Keratinocyte (primary cell): ENCODE data around the gene TCF15. TPM values are rescaled to one million over a fixed set of nuclear protein-coding genes. Genes with fewer than 3 reads are reported as not detected.

Experiments
- DNase-seq: peaks from one replicate; pipeline ENCODE4 v3.0.0-alpha.2; 2011; ENCODE audit warnings: low read depth, missing footprints, low spot score
- FAIRE-seq: peaks from 2 replicates; lab custom pipeline; 2011; peaks lifted over from hg19 to GRCh38; lab: Jason Lieb, UNC
- H2AFZ ChIP-seq: 2 replicates; pipeline ENCODE4 v1.6.0; 2012; ENCODE audit warnings: low read length, control low read depth, inconsistent platforms; ENCODE audit not compliant: control insufficient read depth
- H3K27ac ChIP-seq: 2 replicates; pipeline ENCODE4 v1.5.1; 2011; ENCODE audit warnings: low read length; ENCODE audit not compliant: control insufficient read depth, insufficient read depth
- H3K27me3 ChIP-seq: 3 replicates; pipeline ENCODE4 v1.6.0; 2011; ENCODE audit warnings: low read length; ENCODE audit not compliant: control insufficient read depth, insufficient read depth; ENCODE audit errors: extremely low read depth
- H3K36me3 ChIP-seq, 2 experiments: 2 replicates in 1 of 2; 3 replicates in 1 of 2; pipeline ENCODE4 v1.5.1; 2011; ENCODE audit warnings: low read length in 2 of 2, mild to moderate bottlenecking in 1 of 2; ENCODE audit not compliant: control insufficient read depth in 2 of 2, insufficient read depth in 2 of 2; ENCODE audit errors: extremely low read depth in 1 of 2
- H3K4me1 ChIP-seq: 3 replicates; pipeline ENCODE4 v1.5.1; 2011; ENCODE audit warnings: low read length; ENCODE audit not compliant: control insufficient read depth, insufficient read depth; ENCODE audit errors: extremely low read depth
- H3K4me2 ChIP-seq: 3 replicates; pipeline ENCODE4 v1.6.0; 2011; ENCODE audit warnings: low read depth, low read length; ENCODE audit not compliant: control insufficient read depth, insufficient read depth; ENCODE audit errors: extremely low read depth
- H3K4me3 ChIP-seq, 3 experiments: fragments of 200-600 bp in 1 of 3; sonication (generic) in 1 of 3; 2 replicates in 2 of 3; 3 replicates in 1 of 3; pipeline ENCODE4 v1.5.1; 2011 to 2016; ENCODE audit warnings: low read length in 3 of 3, mild to moderate bottlenecking in 3 of 3, control low read depth in 2 of 3, inconsistent platforms in 1 of 3, low read depth in 1 of 3, mixed read lengths in 1 of 3, mixed run types in 1 of 3, moderate library complexity in 1 of 3; ENCODE audit not compliant: control insufficient read depth in 2 of 3, insufficient read depth in 2 of 3; ENCODE audit errors: extremely low read depth in 1 of 3
- H3K79me2 ChIP-seq: 2 replicates; pipeline ENCODE4 v1.6.0; 2012; ENCODE audit warnings: low read length; ENCODE audit not compliant: control insufficient read depth, insufficient read depth
- H3K9ac ChIP-seq: 3 replicates; pipeline ENCODE4 v1.6.0; 2011; ENCODE audit warnings: low read length; ENCODE audit not compliant: control insufficient read depth, insufficient read depth; ENCODE audit errors: extremely low read depth
- H3K9me1 ChIP-seq: 3 replicates; pipeline ENCODE4 v1.6.0; 2011; ENCODE audit warnings: low read length; ENCODE audit not compliant: control insufficient read depth, insufficient read depth; ENCODE audit errors: extremely low read depth
- H3K9me3 ChIP-seq: 2 replicates; pipeline ENCODE4 v1.5.1; 2012; ENCODE audit warnings: low read depth, low read length; ENCODE audit not compliant: control insufficient read depth
- H4K20me1 ChIP-seq: 3 replicates; pipeline ENCODE4 v1.6.0; 2011; ENCODE audit warnings: low read length; ENCODE audit not compliant: control insufficient read depth, insufficient read depth; ENCODE audit errors: extremely low read depth
- CTCF ChIP-seq, 3 experiments: IDR thresholded peaks in 1 of 3; conservative IDR thresholded peaks in 1 of 3; optimal IDR thresholded peaks in 1 of 3; 2 replicates in 2 of 3; 3 replicates in 1 of 3; pipeline versions ENCODE3 to v1.5.1; 2011; ENCODE audit warnings: low read length in 3 of 3, mild to moderate bottlenecking in 3 of 3, moderate library complexity in 2 of 3, control low read depth in 1 of 3, inconsistent platforms in 1 of 3; ENCODE audit not compliant: insufficient read depth in 2 of 3; ENCODE audit errors: extremely low read depth in 1 of 3
- EZH2 ChIP-seq: IDR thresholded peaks from one replicate; pipeline ENCODE4 v1.6.1; 2012; ENCODE audit warnings: inconsistent platforms, mild to moderate bottlenecking, low read length, moderate library complexity
- dilution Hi-C: fragments of 300-500 bp; cut with MboI; formaldehyde crosslinking; loops from one replicate; pipeline ENCODE4 v1.7.0; 2020; ENCODE audit warnings: low sequenced_read_pairs; ENCODE audit not compliant: extremely low pct_ligation_motif_present
- polyA plus RNA-seq, 5 experiments: library from polyadenylated mRNA; depleted of rRNA in 3 of 5; stranded (reverse) in 3 of 5; stranded (forward) in 1 of 5; unstranded in 1 of 5; fragments of >200 nt; gene quantifications; 1 replicate in 1 of 5; 2 replicates in 3 of 5; 3 replicates in 1 of 5; pipeline versions ENCODE4 v1.2.1 to v1.2.3, GENCODE V29; 2011 to 2012; ENCODE audit warnings: missing spikeins in 2 of 5, low read depth in 1 of 5, low replicate concordance in 1 of 5

TCF15 gene
- polyA plus RNA-seq, 1 donor (not counting 4 experiments of a cell fraction or from before 2014, with no cell fraction given): not detected

- no peak overlapping the region for H3K9ac ChIP-seq
- peaks cover 16% of the 10 kb centered on the region for H3K27me3 ChIP-seq
- no peak overlapping the region for H2AFZ ChIP-seq
- H3K9me3 ChIP-seq: no peaks in the 10 kb centered on the region
- dilution Hi-C loops: no loop called here
- peaks cover 2% of the 10 kb centered on the region for H4K20me1 ChIP-seq
- TF ChIP-seq CTCF (optimal IDR thresholded peaks at IDR 0.05 in 1 of 3, IDR thresholded peaks at IDR 0.05 in 1 of 3, conservative IDR thresholded peaks at IDR 0.05 in 1 of 3; ENCODE audit: extremely low read depth in 1 of 3, insufficient read depth in 2 of 3, low read length in 3 of 3) (peak; percentile 89 to 98 (median 95)), EZH2 (no peak)
- FAIRE-seq (peak; percentile 52), DNase-seq (no peak)
- H3K4me1 ChIP-seq: no peaks in the 10 kb centered on the region
- peaks cover 7% of the 10 kb centered on the region for H3K79me2 ChIP-seq
- no peak overlapping the region for H3K4me3 ChIP-seq
- H3K9me1 ChIP-seq: no peaks in the 10 kb centered on the region
- no peak overlapping the region for H3K4me2 ChIP-seq
- H3K36me3 ChIP-seq: peaks cover 22 to 24% of the 10 kb centered on the region in 2 experiments
- no peak overlapping the region for H3K27ac ChIP-seq
Measured at GRCh38 chr20:645318-646106, 35.4 kb upstream of the TCF15 start.

GRCh38 chr20:644692-645317 lies 34.7 kb upstream of the TCF15 start:
- dilution Hi-C loops: no loop called here
- FAIRE-seq (no peak), DNase-seq (no peak)
- Histone ChIP-seq H2AFZ (no peak overlapping the region), H3K4me2 (no peak overlapping the region), H3K27me3 (peaks cover 19% of the 10 kb centered on the region), H3K79me2 (peaks cover under 1% of the 10 kb centered on the region), H3K9me1 (no peaks in the 10 kb centered on the region), H3K4me3 (no peak overlapping the region), H3K9ac (no peak overlapping the region), H3K36me3 (peaks cover 16 to 21% of the 10 kb centered on the region in 2 experiments), H3K4me1 (no peaks in the 10 kb centered on the region), H3K27ac (no peak overlapping the region), H4K20me1 (no peaks in the 10 kb centered on the region), H3K9me3 (no peaks in the 10 kb centered on the region)
- TF ChIP-seq EZH2: no peak
- no peak for TF ChIP-seq CTCF (optimal IDR thresholded peaks at IDR 0.05 in 1 of 3, IDR thresholded peaks at IDR 0.05 in 1 of 3, conservative IDR thresholded peaks at IDR 0.05 in 1 of 3; ENCODE audit: extremely low read depth in 1 of 3, insufficient read depth in 2 of 3, low read length in 3 of 3)
